DMS79 treated with DMSO at 0.1 percent for 48 hours (cell line): ENCODE results near the gene PRKG2.
A peak's percentile ranks its signal among the peaks of the same experiment; 100 is the strongest.

Experiments used
- DNase-seq: peaks from one replicate; lab custom pipeline; 2025; lab: John Stamatoyannopoulos, UW

Gene PRKG2

DNA sequence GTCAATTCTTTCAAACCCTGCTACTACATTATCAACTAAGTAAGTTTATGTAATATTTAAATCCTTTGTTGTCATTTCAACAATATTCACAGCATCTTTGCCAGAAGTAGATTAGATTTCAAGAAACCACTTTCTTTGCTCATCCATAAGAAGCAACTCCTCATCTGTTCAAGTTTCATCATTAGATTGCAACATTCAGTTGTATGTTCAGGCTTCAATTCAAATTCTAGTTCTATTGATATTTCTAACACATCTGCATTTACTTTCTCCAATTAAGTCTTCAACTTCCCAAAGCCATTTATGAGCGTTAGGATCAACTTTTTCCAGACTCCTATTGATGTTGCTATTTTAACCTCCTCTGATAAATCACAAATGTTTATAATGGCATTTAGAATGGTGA, 118.5 kb downstream of the PRKG2 start:
- no peak for DNase-seq

DNA sequence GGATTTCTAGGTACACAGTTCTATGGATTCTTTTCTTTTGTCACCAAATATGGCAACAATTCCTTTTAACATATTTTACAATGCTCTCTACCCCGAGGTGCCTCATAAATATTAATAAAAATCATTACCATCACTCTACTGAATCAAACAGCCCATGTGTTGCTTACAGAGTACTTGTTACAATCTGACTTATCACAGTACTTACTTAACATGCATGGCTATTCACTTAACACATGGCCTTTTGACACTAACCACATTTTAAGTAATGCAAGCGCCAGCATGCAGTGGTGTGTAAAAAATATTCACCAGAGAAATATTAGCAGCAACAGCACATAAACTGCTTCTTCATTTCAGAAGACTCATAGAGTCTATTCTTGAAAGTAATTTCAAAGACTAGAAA, 119.6 kb downstream of the PRKG2 start:
- no peak for DNase-seq

DNA sequence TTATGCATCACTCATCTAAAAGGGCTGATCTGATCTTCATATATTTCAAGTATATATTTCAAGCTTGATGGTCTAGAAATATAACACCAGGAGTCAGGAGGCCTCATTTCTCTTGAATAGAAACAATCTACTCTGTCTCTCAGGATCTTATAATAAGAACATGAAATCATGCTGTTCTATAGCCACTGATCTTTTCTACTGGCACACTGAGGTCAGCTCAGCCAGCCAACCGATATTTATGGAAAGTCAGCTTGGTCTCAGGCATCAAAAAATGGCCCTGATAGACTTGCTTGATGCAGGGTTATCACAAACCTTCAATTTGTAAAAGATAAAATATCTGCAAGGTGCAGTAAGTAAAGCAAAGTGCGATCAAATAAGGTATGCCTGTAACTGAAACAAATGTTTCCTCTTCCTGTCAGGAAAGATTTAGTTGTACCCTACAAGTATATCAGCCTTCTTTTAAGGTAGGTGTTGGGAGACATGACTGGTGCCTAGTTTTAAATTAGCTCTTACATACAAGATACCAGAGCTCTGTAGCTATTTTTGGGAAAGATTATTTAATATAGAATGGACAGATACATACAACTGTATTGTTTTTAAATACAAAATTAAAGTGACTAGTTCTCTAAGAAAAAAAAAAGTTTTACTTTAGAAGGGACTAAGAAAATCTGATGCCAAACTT, 121.2 kb downstream of the PRKG2 start:
- no peak for DNase-seq

DNA sequence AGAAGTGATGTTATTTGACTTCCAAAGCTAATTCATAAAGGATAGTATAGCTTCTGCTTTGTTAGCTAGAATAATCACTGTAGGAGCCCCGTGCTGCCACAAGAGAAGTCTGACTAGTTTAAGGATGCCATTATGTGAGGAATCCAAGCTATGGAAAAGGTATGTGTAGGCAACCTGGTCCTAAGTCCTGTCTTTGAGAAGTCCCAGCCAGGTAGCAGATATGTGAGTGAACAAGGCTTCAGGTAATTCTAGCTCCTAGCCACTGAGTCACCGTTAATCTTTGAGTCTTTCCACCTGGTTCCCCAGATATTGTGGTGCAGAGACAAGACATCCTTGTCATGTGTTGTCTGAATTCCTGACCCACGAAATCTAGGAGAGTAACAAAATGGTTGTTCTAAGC, 129.0 kb downstream of the PRKG2 start:
- no peak for DNase-seq

DNA sequence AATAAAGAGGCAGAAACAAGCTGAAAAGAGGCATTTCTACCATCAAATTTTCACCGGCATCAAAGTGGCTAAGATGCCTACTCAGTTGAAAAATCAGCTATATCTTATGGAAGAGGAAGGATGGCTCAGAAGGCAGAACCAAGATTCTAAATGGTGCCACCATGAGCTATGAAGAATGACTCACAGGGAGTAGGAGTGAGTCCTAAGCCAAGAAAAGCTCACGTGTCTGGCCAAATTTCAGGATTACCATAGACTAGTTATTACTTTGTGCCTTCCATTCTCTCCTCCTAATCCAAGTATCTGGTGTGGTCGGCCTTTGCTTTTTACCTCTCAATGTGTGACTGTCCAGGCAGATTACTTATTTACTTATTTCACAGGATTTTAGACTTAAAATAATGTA, 129.7 kb downstream of the PRKG2 start:
- no peak for DNase-seq

DNA sequence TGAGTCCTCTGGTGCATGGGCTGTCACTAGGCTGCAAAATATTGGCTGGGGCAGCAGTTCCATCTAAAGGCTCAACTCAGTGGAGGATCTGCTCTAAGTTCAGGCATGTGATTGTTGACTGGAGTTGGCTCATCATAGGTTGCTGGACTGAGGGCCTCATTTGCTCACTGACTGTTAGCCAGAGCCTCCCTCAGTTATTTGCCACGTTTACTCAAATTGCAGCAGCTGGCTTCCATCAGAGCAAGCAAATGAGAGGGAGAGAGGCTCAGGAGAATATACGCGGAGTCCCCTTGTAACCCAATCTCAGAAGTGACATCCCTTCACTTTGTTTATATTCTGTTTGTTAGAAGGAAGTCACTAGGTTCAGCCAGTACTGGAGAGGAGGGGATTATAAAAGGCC, 130.4 kb downstream of the PRKG2 start:
- DNase-seq: no peak

DNA sequence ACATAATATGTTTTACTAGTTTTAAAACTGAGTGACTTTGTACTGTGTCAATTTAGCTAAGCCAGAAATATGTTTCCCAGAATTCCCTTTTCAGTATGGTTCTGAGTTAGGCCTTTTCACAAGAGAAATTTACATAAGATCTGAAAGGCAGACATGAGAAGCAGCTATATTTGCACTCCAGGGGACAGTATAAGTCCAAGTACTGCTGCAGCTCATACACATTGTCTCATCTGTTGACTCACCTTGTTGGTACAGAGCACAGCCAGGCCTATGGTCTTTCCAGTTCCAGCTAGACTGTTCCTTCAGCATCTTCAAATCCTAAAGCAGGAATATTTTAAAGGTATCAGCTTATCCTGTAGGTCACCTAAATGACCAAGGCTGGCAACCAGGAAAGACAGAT, 131.0 kb downstream of the PRKG2 start:
- DNase-seq: no peak

DNA sequence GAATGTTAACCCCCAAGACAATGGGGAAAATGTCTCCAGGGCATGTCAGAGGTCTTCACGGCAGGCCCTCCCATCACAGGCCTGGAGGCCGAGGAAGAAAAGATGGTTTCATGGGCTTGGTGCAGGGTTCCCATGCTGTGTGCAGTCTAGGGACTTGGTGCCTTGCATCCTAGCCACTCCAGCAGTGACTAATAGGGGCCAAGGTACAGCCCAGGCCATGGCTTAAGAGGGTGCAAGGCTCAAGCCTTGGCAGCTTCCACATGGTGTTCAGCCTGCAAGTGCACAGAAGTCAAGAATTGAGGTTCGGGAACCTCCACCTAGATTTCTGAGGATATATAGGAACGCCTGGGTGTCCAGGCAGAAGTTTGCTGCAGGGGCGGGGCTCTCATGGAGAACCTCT, 133.9 kb downstream of the PRKG2 start:
- no peak for DNase-seq

DNA sequence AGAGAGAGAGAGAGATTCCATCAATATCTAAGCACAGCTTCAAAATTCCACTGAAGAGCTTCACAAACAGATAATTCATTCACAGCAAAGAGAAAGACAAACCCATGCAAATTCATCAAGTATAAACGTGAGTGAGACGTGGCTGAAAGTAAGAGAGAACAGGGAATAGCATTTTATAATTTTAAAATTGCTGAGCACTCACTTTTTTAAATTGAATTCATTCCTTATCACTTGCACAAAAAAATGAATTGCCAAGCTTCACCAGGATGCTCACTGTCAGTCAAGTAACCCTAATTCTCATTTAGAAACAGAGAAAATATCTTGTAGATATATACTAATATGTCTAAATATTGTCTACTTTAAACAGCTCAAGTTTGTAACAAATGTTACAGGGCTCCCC, 144.0 kb downstream of the PRKG2 start:
- no peak for DNase-seq

DNA sequence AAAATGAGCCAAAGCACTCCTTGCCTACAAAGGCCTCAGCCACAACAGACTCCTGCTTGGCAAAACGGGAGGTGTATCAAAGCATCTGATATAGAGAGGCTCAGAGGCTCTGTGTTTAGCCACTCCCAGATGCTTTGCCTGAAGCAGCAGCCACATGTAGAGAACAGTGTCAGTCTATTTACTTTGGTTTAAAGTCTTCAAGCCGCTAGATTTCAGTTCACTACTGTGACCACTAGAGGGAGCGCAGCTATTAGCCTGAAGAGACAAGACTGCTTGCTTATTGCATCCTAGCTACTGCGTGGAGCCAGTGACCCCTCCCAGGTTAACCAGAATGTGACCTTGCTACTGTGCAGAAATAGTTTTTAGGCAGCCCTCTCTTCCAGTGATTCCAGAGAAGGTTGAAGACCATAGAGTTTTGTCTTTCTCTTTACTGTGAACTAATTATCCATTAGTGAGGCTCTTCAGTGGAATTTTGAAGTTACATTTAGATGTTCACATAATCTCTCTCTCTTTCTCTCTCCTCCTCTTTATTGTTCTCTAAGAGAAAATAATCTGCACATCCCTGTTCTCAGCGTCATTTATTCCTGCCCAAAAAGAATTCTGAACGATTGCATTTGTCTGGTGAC, 145.2 kb downstream of the PRKG2 start:
- peak; percentile 72 for DNase-seq

DNA sequence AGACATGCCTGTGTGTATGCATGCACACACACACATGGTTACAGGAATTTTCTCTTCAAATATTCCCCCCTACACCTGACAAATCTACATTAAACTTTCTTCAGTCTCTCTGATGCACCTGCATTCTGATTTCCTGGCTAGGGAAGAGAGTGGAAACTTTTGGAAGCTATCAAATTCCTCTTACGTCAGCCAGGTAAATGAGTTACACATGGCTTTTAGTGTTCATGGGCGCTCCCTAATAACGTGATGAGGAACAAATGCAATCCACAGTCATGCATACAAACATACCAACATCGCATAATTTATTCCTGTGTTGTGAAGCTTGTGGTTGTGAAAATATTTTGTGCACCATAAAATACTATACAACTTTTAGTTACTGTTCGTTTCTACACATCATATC, 149.6 kb downstream of the PRKG2 start:
- no peak for DNase-seq

DNA sequence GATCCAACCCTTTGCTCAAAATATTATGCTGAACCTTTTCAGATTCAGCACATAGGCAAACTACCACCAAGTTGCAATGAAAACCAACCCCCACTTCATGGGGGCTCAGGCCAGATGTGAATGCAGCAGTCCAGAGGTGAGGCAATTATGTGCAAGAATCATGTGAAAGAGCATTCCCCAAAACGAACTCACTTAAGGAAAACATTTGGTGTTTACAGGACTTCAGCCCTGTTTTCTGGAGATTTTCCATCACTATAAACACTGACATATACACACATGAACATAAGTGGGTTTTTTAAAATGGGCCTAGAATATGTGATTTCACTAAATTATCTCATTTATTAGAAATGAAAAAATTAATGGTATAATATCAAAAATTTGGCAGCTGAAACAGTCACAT, 153.0 kb downstream of the PRKG2 start:
- no peak for DNase-seq

DNA sequence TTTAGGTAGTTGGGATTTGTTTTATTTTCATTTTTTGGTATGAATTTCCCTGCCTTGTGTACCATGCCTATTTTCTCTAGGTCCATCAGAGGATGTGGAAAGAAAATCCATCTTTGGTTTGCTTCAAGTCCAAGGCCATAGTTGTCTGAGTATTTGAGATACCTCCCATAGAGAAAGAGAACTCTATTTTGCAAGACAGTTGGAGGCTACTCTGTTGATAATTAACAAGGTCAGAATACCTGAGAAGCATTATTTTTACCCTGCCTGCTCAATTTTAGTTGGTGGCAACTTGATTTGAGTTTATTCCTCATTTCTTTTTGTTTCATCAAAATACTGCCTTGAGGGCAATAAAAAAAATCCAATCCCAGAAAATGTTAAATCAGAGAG, 153.7 kb downstream of the PRKG2 start:
- no peak for DNase-seq

DNA sequence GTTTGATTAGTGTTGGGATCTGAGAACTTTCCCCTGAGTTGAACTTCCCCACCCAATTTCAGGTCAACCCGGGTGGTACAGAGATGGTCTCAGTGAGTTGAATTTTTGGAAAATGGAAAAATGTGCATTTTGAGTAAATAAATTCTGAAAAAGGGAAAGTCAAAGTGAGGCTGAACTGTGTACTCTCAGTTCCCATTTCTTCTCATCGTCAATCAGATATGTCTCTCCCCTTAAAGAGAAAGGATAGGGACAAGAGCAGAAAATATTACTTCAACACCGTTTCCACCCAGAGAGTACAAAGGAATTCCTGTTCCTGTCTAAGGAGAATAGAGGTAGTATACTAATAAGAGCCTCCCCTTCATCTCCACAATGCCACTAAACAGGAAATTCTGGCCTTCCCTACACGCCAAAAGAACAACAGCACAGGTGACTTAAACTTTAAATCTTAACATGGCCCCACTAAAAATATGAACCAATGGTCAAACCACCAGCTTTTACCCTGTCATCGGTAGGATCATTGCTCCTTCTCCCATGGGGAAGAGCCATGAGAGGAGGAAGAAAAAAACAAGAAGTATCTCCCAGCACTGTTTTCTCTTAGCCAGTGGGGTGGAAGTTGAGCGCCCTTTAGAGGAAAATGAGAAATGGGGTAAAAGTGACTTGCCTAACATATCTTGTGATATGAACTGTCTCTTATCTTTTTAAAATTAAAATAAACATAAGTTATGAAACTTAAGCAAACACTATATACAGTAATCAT, 154.3 kb downstream of the PRKG2 start:
- no peak for DNase-seq

DNA sequence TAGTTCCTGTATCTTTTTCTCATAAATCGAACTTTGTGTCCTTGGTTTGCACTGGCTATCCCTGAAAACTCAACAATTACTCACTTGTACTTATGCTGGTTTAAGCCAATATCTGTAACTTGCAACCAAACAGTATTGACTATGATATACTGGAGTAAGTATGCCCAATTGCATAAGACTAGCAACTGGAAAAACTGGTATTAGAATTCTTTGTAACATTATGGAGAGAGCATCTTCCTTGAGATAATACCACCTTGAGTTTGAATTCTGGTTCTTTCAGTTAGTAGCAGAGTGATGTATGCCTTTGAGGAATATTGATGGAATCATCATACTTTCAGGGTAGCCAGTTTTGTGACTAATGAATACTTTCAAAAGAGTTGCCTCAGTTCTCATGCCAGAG, 156.4 kb downstream of the PRKG2 start:
- DNase-seq: no peak

DNA sequence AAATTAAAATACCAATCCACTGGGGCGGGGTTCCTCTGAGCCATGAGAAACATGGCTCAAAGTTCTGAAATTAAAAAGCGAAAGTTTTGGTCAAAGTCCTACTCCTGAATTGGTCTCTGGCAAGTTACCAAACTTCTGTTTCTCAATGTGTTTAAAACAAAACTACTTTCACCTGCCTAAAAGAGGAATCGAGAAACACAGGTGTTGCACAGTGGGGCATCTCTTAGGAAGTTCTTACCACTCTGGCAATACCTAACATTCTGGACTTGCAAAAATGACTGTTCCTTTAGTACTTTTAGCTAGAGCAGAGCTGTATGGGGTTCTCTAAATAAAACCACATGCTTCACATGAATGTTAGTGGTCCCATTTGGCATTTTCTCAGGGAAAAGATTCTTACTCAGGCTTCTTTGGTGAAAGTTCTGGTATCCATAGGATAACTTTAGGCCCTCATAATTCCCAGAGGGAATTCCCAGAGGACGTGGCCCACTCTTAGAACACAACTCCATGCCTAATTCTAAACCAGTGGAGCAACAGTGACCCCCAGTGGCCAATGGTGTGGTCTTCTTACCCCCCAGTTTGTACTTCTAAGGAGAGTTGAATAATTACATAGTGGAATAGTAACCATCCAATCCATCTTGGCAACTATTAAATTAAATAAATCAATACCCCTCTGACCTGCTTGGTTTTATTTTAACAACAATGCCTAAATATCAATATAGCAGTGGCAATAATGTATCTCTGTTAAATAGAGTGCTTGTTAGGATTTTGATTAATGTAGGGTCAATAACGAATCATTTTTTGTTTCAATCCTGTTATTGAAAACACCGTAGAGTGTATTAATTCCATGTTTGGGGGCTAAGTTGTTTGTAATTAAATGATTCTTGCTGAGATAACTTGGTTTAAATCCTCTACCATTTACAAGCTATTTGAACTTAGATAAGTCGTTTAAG, 162.6 kb downstream of the PRKG2 start:
- peak; percentile 13 for DNase-seq

DNA sequence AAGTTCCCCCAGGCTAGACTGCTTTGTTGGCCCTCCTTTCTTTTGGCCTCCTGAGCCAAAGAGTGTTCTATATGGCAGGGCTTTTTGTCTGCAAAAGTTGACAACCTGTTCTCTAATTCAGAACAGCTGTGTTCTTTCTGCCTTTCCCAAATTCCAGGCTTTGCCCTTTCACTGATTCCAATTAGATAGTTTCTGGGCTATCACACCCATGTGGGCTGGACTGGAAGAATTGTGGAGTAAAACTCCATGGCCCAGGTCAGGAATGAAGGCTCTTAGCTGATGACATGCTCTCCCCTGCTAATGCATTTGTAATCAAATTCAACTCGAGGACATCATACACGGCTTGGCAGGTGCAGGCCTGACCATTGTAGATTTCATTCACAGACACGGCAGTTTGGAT, 165.1 kb downstream of the PRKG2 start:
- no peak for DNase-seq

DNA sequence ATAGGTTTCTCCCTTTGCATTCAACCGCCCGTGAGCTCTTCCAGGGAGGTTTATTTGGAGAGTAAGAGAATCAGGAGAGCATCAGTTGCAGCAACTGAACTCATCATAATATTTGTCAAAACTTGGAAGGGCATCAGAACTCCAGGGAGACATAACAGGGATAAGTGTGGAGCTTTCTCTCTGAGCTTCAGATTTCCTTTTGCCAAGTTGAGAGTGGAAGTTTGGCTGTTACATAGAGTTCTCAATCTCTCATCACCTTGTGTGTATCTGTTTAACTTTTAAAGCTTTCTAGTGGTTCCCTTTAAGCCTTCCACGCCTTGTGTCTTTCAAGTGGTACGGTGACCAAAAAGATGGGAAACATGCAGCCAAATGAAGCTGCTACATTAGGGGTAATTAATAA, 165.7 kb downstream of the PRKG2 start:
- DNase-seq: no peak

DNA sequence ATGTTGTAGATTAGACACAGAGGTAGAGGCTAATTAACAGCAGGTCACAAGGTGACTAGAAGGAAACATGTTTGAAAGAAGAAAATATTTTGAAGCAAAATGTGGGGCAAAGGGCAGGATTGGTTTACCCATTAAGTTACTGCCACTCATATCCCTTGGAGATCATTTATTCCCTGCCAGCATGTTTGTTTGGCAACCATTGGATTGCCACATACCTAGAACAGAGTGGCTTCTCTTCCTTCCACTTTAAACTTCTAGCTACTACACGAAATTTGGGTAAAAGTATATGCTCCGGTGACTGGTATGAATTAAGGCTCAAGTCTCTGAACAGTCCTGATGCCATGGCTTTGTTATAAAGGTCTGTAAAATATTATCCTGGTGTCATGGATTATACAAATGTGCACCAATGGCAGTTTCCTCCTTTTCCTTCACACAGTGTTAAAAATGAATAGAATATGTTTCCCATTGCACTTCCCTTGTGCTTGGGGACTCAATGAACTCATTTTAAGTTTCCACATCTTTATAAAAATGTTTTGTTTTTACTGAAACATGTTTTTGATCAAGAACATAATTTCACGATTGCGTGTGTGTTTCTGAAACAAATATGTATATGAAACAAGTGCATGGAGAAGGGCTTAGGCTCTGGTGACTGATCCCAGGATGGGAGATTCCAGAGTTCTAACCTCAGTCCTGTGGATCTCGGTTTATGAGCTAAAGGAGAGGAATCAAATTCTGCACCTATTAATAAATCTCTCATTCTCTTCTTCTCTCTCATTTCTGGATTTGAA, 172.2 kb downstream of the PRKG2 start:
- DNase-seq: no peak

DNA sequence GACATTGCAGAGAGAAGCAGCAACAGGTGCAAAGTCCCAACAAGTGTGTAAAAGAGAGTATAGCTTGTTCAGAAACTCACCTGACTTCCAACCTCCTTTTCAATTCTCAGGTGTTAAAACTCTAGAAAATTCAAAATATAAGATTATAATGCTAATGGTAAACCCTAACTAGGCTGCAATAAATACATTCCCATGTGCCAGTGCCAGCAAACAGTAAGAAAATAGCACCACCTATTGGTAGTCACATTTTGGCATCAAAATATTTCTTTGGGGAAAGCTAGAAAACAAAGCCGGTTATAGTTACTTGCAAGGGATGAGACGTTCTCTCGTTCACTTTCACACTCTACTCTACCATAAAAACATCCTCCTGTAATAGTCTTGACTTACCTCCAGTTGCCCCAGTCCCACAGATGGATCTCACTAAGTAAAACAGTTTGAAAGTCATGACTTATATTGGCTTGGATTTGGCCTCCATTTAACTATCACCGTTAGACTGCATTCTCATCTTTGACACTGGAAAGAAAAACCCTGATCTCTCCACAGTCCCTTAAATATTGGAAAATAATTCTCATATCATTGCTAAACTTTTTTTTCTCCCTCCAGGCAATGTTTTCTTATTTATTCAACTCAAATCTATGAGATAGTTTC, 174.9 kb downstream of the PRKG2 start:
- DNase-seq: peak; percentile 34

DNA sequence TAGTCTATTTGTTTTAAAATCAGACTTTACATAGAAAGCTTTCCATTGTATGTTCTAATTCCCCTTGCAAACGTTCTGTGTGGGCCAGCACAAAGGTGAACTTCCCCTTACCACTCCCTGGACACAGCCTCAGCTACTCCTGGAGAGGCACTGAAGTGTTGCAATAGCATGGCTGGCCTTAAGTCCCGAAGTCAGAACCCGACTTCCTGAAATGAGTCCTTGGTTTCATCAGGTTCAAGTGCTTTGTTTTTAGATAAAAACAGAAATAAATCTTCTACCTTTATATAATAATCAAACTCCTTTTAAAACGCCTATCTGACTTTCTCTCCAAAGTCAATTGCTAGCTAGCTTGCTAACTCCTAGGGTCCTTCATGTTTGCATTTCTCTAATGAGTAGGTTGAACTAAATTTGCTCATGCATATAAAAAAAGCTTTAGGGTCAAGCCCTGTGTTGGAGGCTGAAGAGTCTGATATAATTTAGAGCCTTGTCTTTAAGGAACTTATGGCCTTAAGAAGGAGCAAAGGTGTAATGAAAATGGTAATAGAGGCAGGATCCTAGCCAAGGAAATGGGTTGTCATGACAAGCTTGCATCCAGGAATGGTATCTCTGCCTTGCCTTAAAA, 175.6 kb downstream of the PRKG2 start:
- DNase-seq: no peak
